GM21423 (cell line): ENCODE data around the gene PINK1.

Experiments used
- ATAC-seq: cut with Tn5 transposase; IDR thresholded peaks from one replicate; pipeline ENCODE4 v1.9.1; 2021; ENCODE audit warnings: mild to moderate bottlenecking, moderate library complexity; ENCODE audit not compliant: unreplicated experiment

Gene PINK1

DNA sequence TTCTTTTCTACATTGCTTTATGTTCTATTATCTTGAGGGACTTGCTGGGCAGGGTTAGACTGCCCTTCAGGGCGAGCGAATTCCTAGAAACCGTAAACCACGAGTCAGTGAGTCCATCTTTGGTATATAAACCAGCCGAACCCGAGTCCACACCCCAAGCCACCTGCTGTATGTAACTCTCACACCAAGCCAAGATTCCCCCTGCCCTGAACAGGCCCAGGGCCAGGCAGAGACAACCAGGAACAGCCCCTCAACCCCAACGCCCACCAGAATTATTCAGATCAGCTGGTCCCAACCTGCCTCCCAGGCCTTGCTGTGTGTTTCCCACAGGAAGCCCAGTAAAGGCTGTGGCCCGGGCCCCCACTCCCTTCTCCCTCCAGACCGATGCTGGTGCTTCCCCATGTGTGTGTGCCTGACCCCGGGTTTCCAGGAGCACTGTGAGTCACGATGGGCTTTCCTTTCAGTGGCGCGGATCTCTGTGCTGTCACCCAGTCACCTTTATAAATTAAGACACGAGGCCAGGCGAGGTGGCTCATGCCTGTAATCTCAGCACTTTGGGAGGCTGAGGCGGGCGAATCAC, 67.5 kb downstream of the PINK1 start:
- no peak for ATAC-seq
